ENCODE results near the gene SMARCC2.
A peak's percentile ranks its signal among the peaks of the same experiment; 100 is the strongest.

SMARCC2 gene

DNA sequence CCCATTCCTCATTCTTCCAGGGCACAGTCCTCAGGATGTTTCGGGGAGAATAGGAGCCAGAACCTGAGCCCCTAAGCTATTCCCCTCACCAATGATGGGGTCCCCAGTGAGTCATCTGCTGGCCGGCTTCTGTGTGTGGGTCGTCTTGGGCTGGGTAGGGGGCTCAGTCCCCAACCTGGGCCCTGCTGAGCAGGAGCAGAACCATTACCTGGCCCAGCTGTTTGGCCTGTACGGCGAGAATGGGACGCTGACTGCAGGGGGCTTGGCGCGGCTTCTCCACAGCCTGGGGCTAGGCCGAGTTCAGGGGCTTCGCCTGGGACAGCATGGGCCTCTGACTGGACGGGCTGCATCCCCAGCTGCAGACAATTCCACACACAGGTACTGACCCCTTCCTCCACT is 41.9 kb upstream of the SMARCC2 start:
- no peak for DNase-seq (ENCODE audit: low read depth, low spot score)
- ChIA-PET POLR2A (interaction anchor here (1.3 to 1.9 kb wide), 2 partner anchors 9 to 27 kb away, joined by 5 to 6 read pairs; partner anchors contain the start of genes ANKRD52 and RNF41), CTCF (interaction anchor here (0.6 to 4.4 kb wide), 9 partner anchors 9 to 84 kb away, joined by 3 to 23 read pairs (median 3); partner anchors contain the start of genes ANKRD52, RNF41 and SMARCC2)
- no peak overlapping the region for H3K4me3 ChIP-seq (ENCODE audit: low read depth, low read length)
- TF ChIP-seq, protein P1, sequence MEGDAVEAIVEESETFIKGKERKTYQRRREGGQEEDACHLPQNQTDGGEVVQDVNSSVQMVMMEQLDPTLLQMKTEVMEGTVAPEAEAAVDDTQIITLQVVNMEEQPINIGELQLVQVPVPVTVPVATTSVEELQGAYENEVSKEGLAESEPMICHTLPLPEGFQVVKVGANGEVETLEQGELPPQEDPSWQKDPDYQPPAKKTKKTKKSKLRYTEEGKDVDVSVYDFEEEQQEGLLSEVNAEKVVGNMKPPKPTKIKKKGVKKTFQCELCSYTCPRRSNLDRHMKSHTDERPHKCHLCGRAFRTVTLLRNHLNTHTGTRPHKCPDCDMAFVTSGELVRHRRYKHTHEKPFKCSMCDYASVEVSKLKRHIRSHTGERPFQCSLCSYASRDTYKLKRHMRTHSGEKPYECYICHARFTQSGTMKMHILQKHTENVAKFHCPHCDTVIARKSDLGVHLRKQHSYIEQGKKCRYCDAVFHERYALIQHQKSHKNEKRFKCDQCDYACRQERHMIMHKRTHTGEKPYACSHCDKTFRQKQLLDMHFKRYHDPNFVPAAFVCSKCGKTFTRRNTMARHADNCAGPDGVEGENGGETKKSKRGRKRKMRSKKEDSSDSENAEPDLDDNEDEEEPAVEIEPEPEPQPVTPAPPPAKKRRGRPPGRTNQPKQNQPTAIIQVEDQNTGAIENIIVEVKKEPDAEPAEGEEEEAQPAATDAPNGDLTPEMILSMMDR (IDR thresholded peaks at IDR 0.05; ENCODE audit: insufficient read depth, low read length, missing control alignments), result no peak

DNA sequence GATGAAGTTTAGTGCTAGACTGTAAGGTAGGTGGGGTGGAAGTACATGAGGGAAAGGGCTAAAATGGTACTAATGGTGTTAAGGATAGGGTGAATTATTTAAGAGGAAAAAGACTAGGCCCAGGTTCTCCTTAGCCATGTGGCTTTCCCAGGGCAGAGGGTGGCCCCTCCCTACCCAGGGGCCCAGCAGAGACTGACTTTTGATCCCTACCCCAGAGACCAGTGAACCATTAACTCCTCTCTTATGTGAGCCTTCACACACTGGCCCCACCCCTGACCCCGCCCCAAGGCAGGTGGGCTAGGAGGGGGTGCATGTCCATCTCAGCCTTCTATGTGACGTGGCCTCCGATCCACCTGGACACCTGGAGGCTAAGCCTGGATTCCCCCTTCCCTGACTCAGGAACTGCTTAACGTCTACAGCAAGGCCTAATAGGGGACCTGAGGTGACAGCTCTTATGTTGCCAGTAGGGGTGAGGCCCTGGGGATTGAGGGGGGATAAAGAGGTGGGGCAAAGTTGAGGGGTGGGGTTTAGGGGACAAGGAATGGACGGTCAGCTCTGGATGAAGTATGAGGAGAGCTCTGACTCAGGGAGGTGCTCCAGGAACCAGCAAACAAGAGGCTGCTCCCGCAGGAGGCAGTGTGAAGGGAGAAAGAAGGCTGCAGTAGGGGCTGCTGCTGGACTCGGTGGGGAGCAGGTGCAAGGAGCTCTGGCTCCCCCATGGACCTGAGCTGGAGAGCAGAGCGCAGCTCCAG is 41.3 kb upstream of the SMARCC2 start:
- ChIA-PET CTCF (interaction anchor here (0.7 to 4.4 kb wide), 7 partner anchors 8 to 41 kb away, joined by 3 to 23 read pairs (median 4); partner anchors contain the start of genes ANKRD52, RNF41 and SMARCC2), POLR2A (interaction anchor here (1.3 to 1.9 kb wide), 2 partner anchors 9 to 28 kb away, joined by 5 to 6 read pairs; partner anchors contain the start of genes ANKRD52 and RNF41)
- TF ChIP-seq, protein P1 (IDR thresholded peaks at IDR 0.05; ENCODE audit: insufficient read depth, low read length, missing control alignments), result no peak
- no peak overlapping the region for H3K4me3 ChIP-seq (ENCODE audit: low read depth, low read length)
- DNase-seq (ENCODE audit: low read depth, low spot score), result no peak

GRCh38 chr12:56229916-56230431 is 40.7 kb upstream of the SMARCC2 start, which contains the start of gene SLC39A5:
Gene SLC39A5 (plus strand): TSS chr12:56230051. CDS start chr12:56231275, 1,224 bp downstream.
- ChIA-PET POLR2A (no interaction called here), CTCF (interaction anchor here (1.1 to 5.6 kb wide), 3 partner anchors 8 to 40 kb away, joined by 10 to 36 read pairs (median 23); partner anchors contain the start of genes ANKRD52, RNF41 and SMARCC2)
- no peak for DNase-seq (ENCODE audit: low read depth, low spot score)
- H3K4me3 ChIP-seq (ENCODE audit: low read depth, low read length), result no peak within 1 kb of the TSS
- TF ChIP-seq, protein P1 (IDR thresholded peaks at IDR 0.05; ENCODE audit: insufficient read depth, low read length, missing control alignments), result no peak

- POLR2A ChIA-PET, result no interaction called here
These were observed 39.8 kb upstream of the SMARCC2 start for GRCh38 chr12:56229082-56229481.

DNA sequence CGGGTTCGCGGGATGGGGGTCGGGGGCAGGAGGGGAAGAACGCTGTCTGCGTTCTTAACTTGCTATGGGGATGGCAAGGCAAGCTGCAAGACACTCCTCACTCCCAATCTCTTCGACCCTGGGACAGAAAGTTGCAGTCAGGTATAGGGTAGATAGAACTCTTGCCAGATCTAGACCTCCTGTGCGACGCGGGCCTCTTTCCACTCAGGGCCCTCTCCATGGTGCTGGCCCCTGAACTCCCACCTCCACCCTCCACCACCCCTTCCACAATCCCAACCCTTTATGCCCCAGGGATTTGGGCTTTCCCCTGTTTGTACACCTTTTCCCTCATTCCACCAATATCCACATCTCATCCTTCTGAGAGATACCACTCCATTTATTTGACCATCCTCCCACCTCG is 35.7 kb upstream of the SMARCC2 start:
- CTCF ChIA-PET, result interaction anchor here (0.7 to 5.6 kb wide), 8 partner anchors 9 to 34 kb away, joined by 3 to 58 read pairs (median 5); partner anchors contain the start of genes ANKRD52 and SMARCC2
- TF ChIP-seq, protein P1 (IDR thresholded peaks at IDR 0.05; ENCODE audit: insufficient read depth, low read length, missing control alignments), result no peak
- H3K4me3 ChIP-seq (ENCODE audit: low read depth, low read length), result peak overlapping the region; percentile 78
- no peak for DNase-seq (ENCODE audit: low read depth, low spot score)
- POLR2A ChIA-PET, result no interaction called here

More at GRCh38 chr12:56229082-56229481, 39.8 kb upstream of the SMARCC2 start:
- no peak for DNase-seq (ENCODE audit: low read depth, low spot score)
- no peak overlapping the region for H3K4me3 ChIP-seq (ENCODE audit: low read depth, low read length)
- CTCF ChIA-PET, result interaction anchor here (0.9 to 5.6 kb wide), 3 partner anchors 29 to 110 kb away, joined by 3 to 36 read pairs (median 3); partner anchors contain the start of gene ANKRD52
- TF ChIP-seq, protein P1 (IDR thresholded peaks at IDR 0.05; ENCODE audit: insufficient read depth, low read length, missing control alignments), result no peak
